IPS-18a (cell line): ENCODE data around the gene TFAP2E.
A peak's percentile ranks its signal among the peaks of the same experiment; 100 is the strongest.

Source experiments
- H3K27ac ChIP-seq: one replicate; pipeline ENCODE4 v1.5.1; 2013; ENCODE audit warnings: low read length
- H3K27me3 ChIP-seq: one replicate; pipeline ENCODE4 v1.6.1; 2013; ENCODE audit warnings: mild to moderate bottlenecking, low read length; ENCODE audit not compliant: control insufficient read depth, insufficient read depth
- H3K36me3 ChIP-seq: one replicate; pipeline ENCODE4 v1.6.1; 2013; ENCODE audit warnings: low read depth, low read length; ENCODE audit not compliant: control insufficient read depth
- H3K4me1 ChIP-seq: one replicate; pipeline ENCODE4 v1.6.1; 2013; ENCODE audit warnings: low read depth, low read length; ENCODE audit not compliant: control insufficient read depth
- H3K4me3 ChIP-seq: one replicate; pipeline ENCODE4 v1.5.1; 2013; ENCODE audit warnings: low read length
- H3K9ac ChIP-seq: one replicate; pipeline ENCODE4 v1.6.1; 2013; ENCODE audit warnings: mild to moderate bottlenecking, low read length, moderate library complexity
- H3K9me3 ChIP-seq: one replicate; pipeline ENCODE4 v1.6.1; 2013; ENCODE audit warnings: low read depth, low read length; ENCODE audit not compliant: control insufficient read depth

TFAP2E gene

DNA sequence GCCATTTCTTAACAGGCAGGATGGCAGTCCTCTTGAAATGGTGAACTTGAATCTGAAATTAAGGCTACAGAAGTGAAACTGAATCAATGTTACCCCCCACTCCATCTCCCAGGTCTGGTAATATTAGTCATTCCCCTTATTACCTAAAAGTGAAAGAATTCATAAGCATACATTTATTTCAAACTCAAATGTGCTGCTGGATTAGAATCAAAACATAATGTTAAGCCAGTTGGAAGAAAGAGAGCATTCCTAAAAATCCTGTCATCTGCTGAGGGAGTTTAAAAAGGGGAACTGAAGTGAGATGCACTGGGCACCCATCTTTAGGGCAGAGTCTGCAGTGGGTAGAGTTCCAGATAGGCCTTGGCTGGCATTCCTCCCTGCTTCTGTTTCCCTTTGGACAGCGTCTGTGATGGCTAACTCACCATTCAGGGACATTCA is 33.3 kb upstream of the TFAP2E start:
- Histone ChIP-seq H3K36me3 (peaks cover 9% of the 10 kb centered on the region), H3K4me1 (peaks cover 26% of the 10 kb centered on the region), H3K9me3 (no peaks in the 10 kb centered on the region), H3K9ac (no peak overlapping the region), H3K4me3 (no peak overlapping the region), H3K27me3 (no peaks in the 10 kb centered on the region), H3K27ac (no peak overlapping the region)

DNA sequence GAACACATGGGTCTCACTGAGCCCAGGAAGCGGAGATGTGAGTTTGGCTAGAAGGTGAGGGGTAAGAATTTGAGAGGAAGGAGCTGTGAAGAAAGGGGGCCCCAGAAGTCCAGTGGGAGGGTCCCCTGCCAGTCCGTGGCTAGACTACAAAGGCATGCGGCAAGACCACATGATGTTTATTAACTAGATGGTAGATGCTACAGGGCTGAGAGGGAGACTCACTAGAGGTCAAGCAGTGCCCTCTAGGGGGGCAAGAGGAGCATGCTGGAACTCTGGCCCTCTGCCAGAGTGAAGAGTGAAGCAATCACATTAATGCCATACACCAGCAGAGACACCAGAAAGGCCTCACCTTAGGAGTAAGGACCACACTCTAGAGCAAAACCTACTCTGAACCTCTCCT is 28.1 kb upstream of the TFAP2E start:
- no peaks in the 10 kb centered on the region for H3K9me3 ChIP-seq
- no peak overlapping the region for H3K4me3 ChIP-seq
- peaks cover 28% of the 10 kb centered on the region for H3K36me3 ChIP-seq
- no peaks in the 10 kb centered on the region for H3K4me1 ChIP-seq
- no peak overlapping the region for H3K27ac ChIP-seq
- H3K9ac ChIP-seq = no peak overlapping the region
- no peaks in the 10 kb centered on the region for H3K27me3 ChIP-seq

DNA sequence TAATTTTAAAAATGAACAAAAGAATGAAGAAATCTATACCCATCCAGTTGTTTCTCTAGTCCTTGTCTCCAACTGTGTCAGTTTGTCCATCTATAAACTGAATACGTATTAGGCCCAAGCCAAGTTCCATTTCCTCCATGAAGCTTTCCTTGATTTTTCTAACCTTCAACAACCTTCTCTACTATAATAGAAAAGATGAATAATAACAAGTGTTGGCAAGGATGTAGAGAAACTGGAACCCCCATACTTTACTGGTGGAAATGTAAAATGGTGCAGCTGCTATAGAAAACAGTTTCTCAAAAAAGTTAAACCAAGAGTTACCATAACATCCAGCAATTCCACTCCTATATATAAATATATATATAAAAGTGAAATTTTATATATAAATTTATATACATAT is 26.5 kb upstream of the TFAP2E start:
- no peaks in the 10 kb centered on the region for H3K4me1 ChIP-seq
- peaks cover 38% of the 10 kb centered on the region for H3K36me3 ChIP-seq
- H3K27me3 ChIP-seq = no peaks in the 10 kb centered on the region
- H3K4me3 ChIP-seq = no peak overlapping the region
- H3K27ac ChIP-seq = no peak overlapping the region
- H3K9ac ChIP-seq = no peak overlapping the region
- no peaks in the 10 kb centered on the region for H3K9me3 ChIP-seq

DNA sequence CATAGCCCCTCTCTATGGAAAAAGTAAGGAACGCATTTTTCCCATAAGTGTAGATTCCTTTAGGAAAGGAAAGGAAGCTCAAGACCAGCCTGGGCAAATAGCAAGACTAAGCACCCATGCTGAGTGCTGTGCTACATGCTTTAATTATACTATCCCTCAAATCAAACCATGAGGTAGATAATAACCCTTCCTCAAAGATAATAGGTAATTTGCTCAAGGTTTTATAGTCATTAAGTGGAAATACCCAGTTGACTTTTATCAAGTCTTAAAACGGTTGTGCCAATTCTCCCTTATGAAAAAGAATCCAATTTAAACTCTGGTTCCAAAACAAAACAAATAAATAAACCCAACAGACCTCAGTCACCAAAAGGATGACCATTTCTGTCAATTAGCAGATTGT is 19.3 kb upstream of the TFAP2E start:
- Histone ChIP-seq H3K9me3 (no peaks in the 10 kb centered on the region), H3K27ac (peak overlapping the region; percentile 81), H3K27me3 (no peaks in the 10 kb centered on the region), H3K4me3 (peak overlapping the region; percentile 93), H3K36me3 (peaks cover 27% of the 10 kb centered on the region), H3K9ac (peak overlapping the region; percentile 59), H3K4me1 (peaks cover 35% of the 10 kb centered on the region)

DNA sequence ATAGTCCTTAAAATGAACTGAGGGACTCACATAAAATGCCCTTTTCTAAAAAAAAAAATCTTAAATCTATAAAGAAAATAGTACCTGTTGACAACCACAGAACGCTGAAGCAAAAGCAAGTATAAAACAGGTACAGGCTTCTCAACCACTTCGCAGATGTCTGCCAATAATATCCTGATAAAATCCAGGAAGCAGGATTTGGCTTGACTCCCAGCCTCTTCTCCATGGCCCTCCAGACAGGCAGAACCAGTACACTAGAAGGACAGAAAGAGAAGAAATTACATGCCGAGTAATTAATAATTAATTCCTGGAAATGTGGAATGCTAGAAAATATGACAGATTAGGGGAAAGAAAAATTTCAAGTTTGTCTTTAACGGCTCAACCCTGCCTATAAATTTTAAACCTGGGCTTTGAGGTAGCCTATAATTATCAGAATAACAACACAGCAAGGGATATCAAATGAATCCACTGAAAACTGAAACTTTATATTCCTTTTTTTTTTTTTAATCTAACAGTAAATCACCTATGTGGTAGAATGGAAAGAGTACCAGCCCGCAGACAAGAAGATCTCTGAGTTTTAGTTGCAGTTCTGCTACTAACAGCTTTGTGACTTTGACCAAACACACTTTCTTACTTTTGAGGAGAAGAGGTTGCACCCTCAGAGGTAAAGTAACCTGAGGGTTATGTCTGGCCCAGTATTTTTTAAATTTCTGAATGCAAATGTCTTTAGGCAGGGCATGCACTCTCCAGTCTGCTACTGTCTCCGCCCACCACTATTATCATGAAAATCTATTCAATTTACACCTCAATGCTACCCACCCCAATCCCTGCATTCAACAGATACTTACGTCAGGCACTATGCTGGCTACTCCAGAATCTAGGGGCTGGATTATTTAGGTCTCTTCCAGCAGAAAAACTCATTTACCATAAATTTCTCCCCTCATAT is 18.6 kb upstream of the TFAP2E start:
- Histone ChIP-seq H3K9me3 (no peaks in the 10 kb centered on the region), H3K4me1 (peaks cover 35% of the 10 kb centered on the region), H3K9ac (peak overlapping the region; percentile 59), H3K4me3 (peak overlapping the region; percentile 93), H3K27ac (peak overlapping the region; percentile 85), H3K27me3 (no peaks in the 10 kb centered on the region), H3K36me3 (peaks cover 26% of the 10 kb centered on the region)

DNA sequence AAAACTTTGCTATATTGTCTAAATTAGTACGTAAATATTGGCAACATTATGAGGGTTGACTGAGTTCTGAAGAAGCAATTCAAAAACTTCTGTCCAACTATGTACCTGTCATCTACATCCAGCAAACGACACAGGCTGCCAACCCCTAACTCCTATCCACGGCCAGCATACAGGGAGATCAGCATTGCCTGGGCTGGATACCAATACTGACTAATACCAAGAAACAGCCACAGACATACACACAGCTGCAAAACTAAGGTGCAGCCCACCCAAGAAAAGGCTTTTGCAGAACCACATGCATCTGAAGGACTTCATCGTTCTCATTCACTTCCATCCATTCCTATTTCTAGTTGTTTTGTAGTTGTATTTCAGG is 17.9 kb upstream of the TFAP2E start:
- peak overlapping the region; percentile 59 for H3K9ac ChIP-seq
- H3K36me3 ChIP-seq = peaks cover 20% of the 10 kb centered on the region
- H3K27ac ChIP-seq = peak overlapping the region; percentile 76
- peaks cover 35% of the 10 kb centered on the region for H3K4me1 ChIP-seq
- peak overlapping the region; percentile 93 for H3K4me3 ChIP-seq
- no peaks in the 10 kb centered on the region for H3K27me3 ChIP-seq
- no peaks in the 10 kb centered on the region for H3K9me3 ChIP-seq

DNA sequence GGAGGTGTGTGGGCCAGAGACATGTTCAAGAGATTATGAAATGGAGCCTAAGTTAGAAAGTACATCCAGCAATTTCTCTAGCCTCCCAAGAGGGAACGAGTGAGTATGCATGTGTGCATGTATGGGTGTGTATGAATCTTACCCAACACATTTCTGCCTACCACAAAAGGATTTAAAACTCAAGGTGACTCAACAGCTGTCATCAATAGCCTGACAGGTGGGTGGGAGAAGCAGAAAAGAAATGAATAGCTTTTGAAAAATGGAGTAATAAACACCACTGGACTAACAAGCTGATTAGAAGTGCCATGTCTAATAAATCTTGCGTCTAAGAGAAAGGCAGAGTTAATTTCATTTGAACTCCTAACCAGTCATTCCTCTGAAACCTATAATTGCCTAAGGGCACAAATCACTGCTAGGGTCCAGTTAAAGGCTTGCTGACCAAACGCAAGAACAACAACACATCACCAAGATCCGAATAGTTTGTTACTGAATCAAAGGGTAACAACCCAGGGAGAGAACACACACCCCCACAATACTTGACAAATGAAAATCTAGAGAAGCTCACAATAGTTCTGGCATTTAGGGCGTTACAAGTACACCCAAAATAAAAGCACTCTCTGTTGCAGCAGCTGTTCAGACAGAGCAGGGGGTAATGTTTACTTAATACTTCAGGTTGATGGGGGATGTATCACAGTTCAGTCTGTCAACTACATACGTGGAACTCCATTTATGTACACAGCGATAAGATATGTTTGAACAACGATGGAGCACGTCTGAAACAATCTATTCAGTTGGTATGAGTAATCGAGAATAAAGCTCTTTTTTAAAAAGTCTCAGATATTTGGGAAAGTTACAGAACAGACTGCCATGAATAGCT is 17.3 kb upstream of the TFAP2E start:
- Histone ChIP-seq H3K4me3 (peak overlapping the region; percentile 93), H3K27ac (peak overlapping the region; percentile 76), H3K9me3 (no peaks in the 10 kb centered on the region), H3K9ac (peak overlapping the region; percentile 86), H3K4me1 (peaks cover 35% of the 10 kb centered on the region), H3K36me3 (peaks cover 16% of the 10 kb centered on the region), H3K27me3 (no peaks in the 10 kb centered on the region)

DNA sequence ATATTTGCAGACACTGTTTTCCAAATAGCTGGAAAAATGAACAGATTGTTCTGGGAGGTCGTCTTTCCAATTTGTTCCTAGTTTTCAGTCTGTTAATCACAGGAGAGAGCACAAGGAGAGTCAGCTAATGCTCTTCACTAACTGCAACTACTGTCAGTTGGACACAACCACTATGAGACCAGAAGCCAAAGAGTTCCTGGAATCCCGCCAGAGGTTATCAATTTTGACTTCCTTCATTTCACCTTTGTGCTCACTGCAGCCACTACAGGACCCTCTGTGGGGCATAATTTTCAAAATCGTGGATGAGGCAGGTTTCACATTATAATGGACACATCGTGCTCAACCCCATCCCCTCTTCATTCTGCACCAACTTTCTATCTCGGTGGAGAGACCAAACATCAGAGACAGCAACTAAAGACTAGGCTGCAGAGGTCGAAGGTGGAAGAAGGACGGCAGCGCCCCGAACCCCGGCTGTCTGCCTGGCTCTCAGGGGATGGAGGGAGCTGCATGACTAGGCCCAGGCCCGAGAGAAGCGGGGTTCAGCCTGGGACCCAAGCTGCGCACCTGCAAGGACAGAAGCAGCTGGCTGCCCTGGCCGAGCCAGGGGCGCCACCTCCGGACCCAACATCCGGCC is 16.5 kb upstream of the TFAP2E start:
- peak overlapping the region; percentile 86 for H3K9ac ChIP-seq
- H3K27me3 ChIP-seq = no peaks in the 10 kb centered on the region
- H3K27ac ChIP-seq = peak overlapping the region; percentile 87
- H3K4me1 ChIP-seq = peaks cover 35% of the 10 kb centered on the region
- no peaks in the 10 kb centered on the region for H3K9me3 ChIP-seq
- peaks cover 20% of the 10 kb centered on the region for H3K36me3 ChIP-seq
- H3K4me3 ChIP-seq = peak overlapping the region; percentile 93

DNA sequence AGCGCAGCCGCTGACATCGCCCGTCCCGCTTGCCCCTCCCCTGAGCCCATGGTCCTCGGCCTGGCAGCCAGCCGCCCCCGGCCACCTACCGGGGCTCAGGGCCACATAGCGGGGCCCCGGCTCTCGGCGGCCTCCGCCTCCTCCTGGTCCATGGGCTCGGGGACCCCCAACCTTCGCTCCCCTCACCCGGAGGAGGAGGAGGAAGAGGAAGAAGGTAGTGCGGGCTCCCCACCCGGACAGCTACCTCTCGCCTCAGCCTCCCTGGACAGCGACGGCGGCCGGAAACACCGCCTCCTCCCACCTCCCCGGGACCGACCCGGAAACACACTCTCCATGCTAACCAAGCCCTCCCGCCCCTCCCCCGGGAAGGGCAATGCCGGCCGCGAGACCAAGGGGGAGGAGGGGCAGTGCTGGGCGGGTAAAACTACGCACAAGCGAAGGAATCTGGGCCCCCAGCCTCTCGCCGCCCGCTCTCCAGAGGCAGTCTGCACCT is 15.9 kb upstream of the TFAP2E start, which contains the start of gene KIAA0319L:
TSS of gene KIAA0319L (minus strand) at position 286 of the 493 bp plus-strand sequence. CDS start 2,912 bp downstream, outside the sequence.
- H3K27ac ChIP-seq = peak within 1 kb of the TSS; percentile 87
- H3K9me3 ChIP-seq = no peaks in the 10 kb centered on the region
- peaks cover 35% of the 10 kb centered on the region for H3K4me1 ChIP-seq
- H3K4me3 ChIP-seq = peak within 1 kb of the TSS; percentile 93
- H3K9ac ChIP-seq = peak within 1 kb of the TSS; percentile 86
- H3K36me3 ChIP-seq = peaks cover 21% of the 10 kb centered on the region
- no peaks in the 10 kb centered on the region for H3K27me3 ChIP-seq

DNA sequence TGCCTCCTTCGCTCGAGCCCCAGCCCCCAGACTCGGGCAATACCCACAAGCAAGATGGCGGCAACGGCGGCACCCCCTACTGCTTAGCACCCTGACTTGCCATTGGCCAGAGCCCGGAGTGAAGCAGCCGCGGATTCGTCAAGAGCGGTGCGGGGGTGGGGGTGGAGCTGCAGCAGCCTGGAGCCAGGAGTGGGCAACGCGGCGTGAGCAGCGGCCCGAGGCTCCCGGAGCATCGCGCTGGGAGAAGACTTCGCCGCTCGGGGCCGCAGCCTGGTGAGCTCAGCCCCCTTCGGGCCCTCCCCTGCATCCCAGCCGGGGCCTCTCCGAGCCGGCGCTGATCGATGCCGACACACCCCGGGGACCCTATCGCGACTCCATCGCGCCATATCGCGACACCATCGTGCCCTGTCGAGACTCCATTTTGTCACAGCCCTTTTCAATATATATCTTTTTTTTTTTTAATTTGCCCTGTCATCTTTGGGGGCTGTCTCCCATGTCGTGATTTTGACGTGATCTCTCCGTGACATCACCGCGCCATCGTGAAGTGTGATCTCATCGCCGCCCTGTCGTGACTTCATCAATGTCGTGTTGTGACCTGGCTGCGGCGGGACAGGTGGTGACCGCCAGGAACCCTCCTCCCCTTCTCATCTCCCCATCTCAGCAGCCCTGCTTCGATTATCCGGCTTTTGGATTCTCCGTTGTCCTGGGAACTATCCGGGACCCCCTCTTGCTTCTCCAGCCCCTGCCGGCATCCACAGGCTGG is 15.3 kb upstream of the TFAP2E start, which contains the start of gene NCDN:
TSS of gene NCDN (plus strand) at position 189 of the 763 bp plus-strand sequence. CDS start at position 581, 392 bp downstream.
- Histone ChIP-seq H3K4me3 (peak within 1 kb of the TSS; percentile 93), H3K4me1 (peaks cover 35% of the 10 kb centered on the region), H3K36me3 (peaks cover 22% of the 10 kb centered on the region), H3K27me3 (no peaks in the 10 kb centered on the region), H3K9ac (peak within 1 kb of the TSS; percentile 86), H3K9me3 (no peaks in the 10 kb centered on the region), H3K27ac (peak within 1 kb of the TSS; percentile 87)
